NCI-H2107 treated with DMSO at 0.1 percent for 48 hours (cell line): ENCODE results near the gene DCAF6.
"Not testable (repeated sequence)": the region's sequence is repeated elsewhere in the genome, so short reads cannot be mapped to it uniquely, and the experiment has no call there.

Source experiments
- DNase-seq: peaks from one replicate; lab custom pipeline; 2025; ENCODE audit not compliant: unreplicated experiment; lab: John Stamatoyannopoulos, UW

Gene DCAF6, protein sequence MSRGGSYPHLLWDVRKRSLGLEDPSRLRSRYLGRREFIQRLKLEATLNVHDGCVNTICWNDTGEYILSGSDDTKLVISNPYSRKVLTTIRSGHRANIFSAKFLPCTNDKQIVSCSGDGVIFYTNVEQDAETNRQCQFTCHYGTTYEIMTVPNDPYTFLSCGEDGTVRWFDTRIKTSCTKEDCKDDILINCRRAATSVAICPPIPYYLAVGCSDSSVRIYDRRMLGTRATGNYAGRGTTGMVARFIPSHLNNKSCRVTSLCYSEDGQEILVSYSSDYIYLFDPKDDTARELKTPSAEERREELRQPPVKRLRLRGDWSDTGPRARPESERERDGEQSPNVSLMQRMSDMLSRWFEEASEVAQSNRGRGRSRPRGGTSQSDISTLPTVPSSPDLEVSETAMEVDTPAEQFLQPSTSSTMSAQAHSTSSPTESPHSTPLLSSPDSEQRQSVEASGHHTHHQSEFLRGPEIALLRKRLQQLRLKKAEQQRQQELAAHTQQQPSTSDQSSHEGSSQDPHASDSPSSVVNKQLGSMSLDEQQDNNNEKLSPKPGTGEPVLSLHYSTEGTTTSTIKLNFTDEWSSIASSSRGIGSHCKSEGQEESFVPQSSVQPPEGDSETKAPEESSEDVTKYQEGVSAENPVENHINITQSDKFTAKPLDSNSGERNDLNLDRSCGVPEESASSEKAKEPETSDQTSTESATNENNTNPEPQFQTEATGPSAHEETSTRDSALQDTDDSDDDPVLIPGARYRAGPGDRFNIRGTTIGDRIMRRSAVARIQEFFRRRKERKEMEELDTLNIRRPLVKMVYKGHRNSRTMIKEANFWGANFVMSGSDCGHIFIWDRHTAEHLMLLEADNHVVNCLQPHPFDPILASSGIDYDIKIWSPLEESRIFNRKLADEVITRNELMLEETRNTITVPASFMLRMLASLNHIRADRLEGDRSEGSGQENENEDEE

DNA sequence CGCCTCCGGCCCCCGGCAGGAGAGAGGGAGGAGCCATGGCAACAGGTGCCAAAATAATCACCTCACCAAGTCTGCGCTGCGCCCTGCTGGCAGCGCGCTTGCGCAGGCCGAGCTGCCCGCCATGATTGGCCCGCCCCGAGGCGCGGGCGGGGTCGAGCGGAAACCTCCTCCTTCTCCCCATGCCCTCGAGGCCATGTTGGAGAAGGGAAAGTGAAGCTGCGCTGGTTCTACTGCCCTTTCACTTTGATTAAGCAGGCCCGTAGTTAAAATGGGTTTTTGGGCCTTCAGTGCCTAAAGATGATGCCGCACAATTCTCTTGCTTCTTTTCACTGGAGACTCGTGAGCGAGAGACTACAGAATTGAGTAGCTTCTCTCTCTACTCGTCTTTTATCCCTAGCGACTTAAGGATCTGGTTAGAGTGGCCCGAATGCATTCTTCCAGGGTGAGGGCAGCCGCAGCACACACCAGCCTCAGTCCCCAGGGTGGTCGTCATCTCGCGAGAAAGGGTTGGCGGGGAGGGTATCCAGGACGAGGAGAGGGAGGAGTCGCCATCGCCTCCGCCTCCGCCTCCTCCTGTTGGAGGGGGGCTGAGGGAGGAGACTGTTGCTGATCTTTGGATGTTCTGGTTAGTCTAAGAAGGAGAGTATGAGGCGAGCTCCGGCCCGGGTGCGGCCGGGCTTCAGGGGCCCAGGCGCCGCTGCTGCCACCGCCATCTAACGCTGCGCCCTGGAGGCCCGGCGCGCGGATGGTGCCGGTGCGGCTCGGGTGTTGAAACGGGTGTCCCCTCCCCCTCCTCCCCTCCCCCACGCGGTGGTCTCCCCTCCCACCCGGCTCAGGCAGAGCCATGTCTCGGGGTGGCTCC is at the start of gene DCAF6:
TSS of gene DCAF6 (plus strand) at position 616 of the 862 bp plus-strand sequence. CDS start at position 845, 229 bp downstream.
- peak; percentile 98 for DNase-seq

DNA sequence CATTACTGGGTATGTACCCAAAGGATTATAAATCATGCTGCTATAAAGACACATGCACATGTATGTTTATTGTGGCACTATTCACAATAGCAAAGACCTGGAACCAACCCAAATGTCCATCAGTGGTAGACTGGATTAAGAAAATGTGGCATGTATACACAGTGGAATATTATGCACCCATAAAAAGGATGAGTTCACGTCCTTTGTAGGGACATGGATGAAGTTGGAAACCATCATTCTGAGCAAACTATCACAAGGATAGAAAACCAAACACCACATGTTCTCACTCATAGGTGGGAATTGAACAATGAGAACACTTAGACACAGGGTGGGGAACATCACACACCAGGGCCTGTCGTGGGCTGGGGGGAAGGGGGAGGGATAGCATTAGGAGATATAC is 49.3 kb upstream of the DCAF6 start:
- not testable (repeated sequence) for DNase-seq

DNA sequence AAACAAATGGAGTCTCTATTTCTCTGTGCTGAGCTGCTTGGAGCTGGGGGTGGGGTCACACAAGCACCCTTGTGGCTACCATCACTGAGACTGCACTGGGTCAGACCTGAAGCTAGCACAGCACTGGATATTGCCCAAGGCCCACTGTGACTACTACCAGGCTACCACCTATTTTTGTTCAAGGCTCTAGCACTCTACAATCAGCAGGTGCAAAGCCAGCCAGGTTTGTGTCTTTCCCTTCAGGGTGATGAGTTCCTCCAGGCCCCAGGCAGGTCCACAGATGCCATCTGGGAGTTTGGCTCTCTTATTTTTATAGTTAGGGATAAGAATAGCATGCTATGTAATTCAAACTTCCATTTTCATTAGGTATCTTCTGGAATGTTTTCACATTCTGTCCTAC is 46.1 kb upstream of the DCAF6 start:
- DNase-seq = no peak

DNA sequence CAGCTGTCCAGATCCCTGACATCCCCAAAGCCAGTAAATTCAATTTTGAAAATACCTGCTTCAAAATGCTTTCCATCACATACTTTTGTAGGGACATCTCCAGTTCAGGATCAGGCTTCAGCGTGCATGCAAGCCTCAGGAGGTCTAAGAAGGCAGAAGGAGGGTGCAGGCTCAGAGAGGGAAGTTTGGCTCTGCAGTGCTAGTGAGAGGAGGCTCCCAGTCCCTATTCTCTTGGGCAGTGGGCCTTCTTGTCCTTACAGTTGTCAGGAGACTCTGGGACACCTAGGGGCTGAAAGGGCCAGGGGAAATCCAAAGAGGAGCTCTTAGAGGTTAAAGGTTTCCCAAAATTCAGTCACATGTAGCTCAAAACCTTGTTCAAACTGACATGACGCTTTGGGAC is 42.7 kb upstream of the DCAF6 start:
- DNase-seq = no peak

DNA sequence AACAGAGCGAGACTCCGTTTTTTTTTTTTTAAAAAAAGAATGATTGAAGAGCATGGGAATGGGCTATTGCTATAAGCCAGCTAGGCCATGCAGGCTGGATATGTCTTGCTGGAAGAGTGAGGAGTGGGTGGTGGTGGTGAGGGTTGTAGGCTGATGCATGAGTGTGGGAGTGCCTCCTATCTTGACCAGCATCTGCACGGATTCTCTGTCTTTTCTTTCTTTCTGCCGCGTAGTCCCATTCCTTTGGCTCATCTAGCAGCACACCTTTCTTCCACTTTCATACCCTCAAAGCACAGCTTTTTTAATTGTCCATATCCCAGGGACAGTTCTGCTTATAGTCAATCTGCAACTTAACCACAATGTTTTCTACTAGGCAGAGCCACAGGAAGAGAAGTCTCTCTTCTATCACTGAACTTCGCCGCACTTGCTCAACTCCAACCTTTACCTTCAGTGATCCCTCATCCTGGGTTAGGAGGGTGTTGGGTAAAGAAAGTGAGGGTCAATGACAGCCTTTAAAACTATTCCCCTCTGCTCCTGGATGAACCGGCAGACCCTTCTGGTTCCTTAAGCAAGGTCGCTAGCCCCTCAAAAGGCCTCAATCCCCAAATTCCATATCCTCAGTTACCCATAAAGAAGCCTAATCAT is 37.8 kb upstream of the DCAF6 start:
- DNase-seq = no peak

- no peak for DNase-seq
Observed at GRCh38 chr1:167899253-167899681, 37.2 kb upstream of the DCAF6 start.

- no peak for DNase-seq
Observed at GRCh38 chr1:167900907-167901306, 35.6 kb upstream of the DCAF6 start.

DNA sequence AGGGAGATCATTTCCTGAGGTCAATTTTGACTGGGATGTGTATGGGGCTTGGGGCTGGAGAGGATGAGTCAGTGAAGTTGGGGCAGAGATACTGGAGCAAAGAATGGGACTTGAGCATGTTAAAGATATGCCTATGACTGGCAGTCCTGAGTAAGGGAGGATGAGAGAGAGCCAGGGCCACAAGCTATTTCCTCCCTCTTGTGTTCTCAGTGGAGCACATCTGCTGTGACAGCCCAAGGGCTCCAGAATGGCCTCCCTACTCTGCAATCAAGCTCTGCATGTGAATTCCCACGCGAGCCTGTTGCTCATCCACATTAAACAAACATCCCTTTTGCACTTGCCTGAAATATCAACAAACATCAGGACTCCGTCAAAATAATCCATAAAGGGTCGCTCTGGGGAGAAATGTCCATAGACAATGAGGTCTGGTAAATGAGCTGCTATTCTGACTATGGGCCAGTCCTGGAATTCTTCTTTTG is 31.8 kb upstream of the DCAF6 start:
- peak; percentile 51 for DNase-seq

- DNase-seq = peak; percentile 77
Observed at GRCh38 chr1:167905182-167905581, 31.3 kb upstream of the DCAF6 start.

- DNase-seq = no peak
Observed at GRCh38 chr1:167905671-167906070, 30.8 kb upstream of the DCAF6 start.

DNA sequence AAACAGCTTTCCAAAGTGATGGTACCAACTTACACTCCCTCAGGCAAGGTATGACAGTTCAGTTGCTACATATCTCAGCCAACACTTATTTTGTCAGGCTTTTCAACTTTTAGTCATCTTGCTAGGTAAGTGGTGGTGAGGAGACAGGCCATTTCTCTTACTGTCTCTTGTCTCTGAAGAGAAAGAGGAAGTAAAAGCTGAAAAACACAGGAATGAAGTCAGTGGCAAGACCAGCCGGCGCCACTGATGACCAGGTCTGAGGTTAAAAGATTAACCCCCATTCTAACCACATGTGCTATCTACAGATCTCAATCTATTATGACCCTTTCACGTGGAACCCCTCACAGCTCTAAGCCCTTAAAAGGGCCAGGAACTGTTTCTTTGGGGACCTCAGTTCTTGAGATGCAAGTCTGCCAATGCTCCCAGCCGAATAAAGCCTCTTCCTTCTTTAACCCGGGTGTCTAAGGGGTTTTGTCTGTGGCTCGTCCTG is 26.7 kb upstream of the DCAF6 start:
- no peak for DNase-seq

GRCh38 chr1:167910530-167910929 is 26.0 kb upstream of the DCAF6 start:
- DNase-seq = no peak

- no peak for DNase-seq
Observed at GRCh38 chr1:167911413-167911812, 25.1 kb upstream of the DCAF6 start.

- DNase-seq = no peak
Observed at GRCh38 chr1:167912294-167912693, 24.2 kb upstream of the DCAF6 start.

GRCh38 chr1:167913895-167914496 is 22.5 kb upstream of the DCAF6 start, which contains the start of gene ADCY10:
Gene ADCY10 (minus strand): TSS chr1:167914134. CDS start chr1:167905140, 8,994 bp downstream.
- no peak for DNase-seq

DNA sequence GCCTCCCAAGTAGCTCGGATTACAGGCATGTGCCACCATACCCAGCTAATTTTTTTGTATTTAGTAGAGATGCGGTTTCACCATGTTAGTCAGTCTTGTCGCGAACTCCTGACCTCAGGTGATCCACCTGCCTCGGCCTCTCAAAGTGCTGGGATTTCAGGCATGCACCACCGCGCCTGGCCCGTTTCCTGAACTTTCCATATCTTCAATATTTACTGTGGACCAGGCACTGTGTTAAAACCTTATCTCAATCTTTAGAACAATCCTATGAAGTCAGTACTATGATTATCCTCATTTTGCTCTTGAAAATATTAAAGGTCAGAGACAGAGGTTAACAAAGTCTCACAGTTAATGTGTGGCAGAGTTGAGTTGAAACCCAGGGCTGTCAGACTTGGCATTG is 20.9 kb upstream of the DCAF6 start:
- DNase-seq = no peak

- no peak for DNase-seq
Observed at GRCh38 chr1:167916766-167917511, 19.5 kb upstream of the DCAF6 start.

DNA sequence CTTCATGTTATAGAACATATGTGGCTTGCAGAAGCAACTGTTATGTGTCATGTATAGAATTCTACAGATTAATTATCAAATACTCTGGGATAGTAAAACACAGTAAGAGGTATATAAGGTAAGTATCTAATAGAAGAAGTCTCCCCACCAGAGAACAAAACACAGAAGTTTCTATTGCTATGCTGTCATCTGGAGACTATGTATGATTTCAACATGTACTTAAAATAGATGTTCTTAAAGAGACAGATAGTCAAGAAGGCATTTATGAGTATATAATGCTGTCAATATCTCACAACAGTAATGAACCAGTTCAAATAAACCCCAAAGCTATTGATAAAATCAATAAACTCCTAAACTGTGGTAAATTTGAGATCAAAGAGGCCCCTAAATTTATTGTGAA is 14.5 kb upstream of the DCAF6 start:
- DNase-seq = no peak

- no peak for DNase-seq
Observed at GRCh38 chr1:167922611-167923074, 13.8 kb upstream of the DCAF6 start.
